Measurements from ENCODE around the gene TXNDC5.

The TXNDC5 gene

DNA sequence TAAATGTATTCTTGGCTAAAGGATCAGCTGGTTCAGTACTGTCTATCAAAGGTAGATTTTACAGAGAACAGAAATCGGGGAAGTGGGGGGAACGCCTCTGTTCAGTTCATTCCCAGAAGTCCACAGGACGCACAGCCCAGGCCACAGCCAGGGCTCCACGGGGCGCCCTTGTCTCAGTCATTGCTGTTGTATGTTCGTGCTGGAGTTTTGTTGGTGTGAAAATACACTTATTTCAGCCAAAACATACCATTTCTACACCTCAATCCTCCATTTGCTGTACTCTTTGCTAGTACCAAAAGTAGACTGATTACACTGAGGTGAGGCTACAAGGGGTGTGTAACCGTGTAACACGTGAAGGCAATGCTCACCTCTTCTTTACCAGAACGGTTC is 29.9 kb downstream of the TXNDC5 start:
- Mint-ChIP-seq H3K9me3 (peaks cover 3% of the 10 kb centered on the region), H3K4me1 (no peaks in the 10 kb centered on the region), H3K27ac (no peak overlapping the region), H3K27me3 (no peaks in the 10 kb centered on the region), H3K36me3 (peaks cover 45% of the 10 kb centered on the region), H3K4me3 (no peak overlapping the region)
- DNase-seq (ENCODE audit: low spot score in 2 of 2) (no peak), ATAC-seq (ENCODE audit: low read depth) (no peak)

GRCh38 chr6:7879980-7880717 is 30.4 kb downstream of the TXNDC5 start:
- Mint-ChIP-seq H3K4me3 (no peak overlapping the region), H3K36me3 (peaks cover 41% of the 10 kb centered on the region), H3K9me3 (peaks cover 3% of the 10 kb centered on the region), H3K4me1 (no peaks in the 10 kb centered on the region), H3K27ac (no peak overlapping the region), H3K27me3 (no peaks in the 10 kb centered on the region)
- DNase-seq (ENCODE audit: low spot score in 2 of 2) = no peak
- ATAC-seq (ENCODE audit: low read depth) = no peak

- Mint-ChIP-seq H3K4me3 (no peak overlapping the region), H3K9me3 (peaks cover 3% of the 10 kb centered on the region), H3K4me1 (no peaks in the 10 kb centered on the region), H3K36me3 (peaks cover 35% of the 10 kb centered on the region), H3K27me3 (no peaks in the 10 kb centered on the region), H3K27ac (no peak overlapping the region)
- no peak for DNase-seq (ENCODE audit: low spot score in 2 of 2)
- no peak for ATAC-seq (ENCODE audit: low read depth)
Observed at GRCh38 chr6:7879579-7879978, 31.0 kb downstream of the TXNDC5 start.

GRCh38 chr6:7879043-7879442 is 31.5 kb downstream of the TXNDC5 start:
- Mint-ChIP-seq H3K4me3 (no peak overlapping the region), H3K27me3 (no peaks in the 10 kb centered on the region), H3K4me1 (no peaks in the 10 kb centered on the region), H3K9me3 (peaks cover 3% of the 10 kb centered on the region), H3K27ac (no peak overlapping the region), H3K36me3 (peaks cover 30% of the 10 kb centered on the region)
- no peak for DNase-seq (ENCODE audit: low spot score in 2 of 2)
- no peak for ATAC-seq (ENCODE audit: low read depth)

DNA sequence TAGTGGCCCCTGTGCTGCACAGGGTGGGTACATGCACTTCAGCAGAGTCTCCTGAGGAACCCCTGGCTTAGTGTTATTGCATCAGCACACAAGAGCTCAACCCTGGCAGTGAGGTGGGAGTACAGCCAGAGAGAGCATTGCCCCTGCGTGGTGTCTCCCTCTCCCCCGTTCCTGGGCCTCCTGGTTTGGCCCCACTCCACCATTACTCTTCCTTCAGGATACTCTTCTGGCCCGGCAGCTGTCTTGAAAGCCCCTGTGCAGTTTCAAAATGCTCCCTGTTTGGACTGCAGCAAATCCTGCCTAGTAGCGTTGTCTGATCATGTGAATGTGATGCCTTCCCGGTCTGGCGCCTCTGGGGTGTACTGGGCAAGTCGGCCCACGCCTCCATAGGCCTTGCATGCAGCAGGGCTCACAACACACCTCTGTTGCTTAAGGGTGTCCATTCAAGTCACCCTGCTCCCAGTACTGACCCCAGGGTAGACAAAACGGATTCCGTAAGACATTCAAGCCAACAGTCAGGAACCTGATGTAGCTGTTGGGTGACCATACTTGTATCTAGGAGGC is 32.1 kb downstream of the TXNDC5 start:
- H3K36me3 Mint-ChIP-seq = peaks cover 25% of the 10 kb centered on the region
- H3K9me3 Mint-ChIP-seq = peaks cover 3% of the 10 kb centered on the region
- no peak overlapping the region for H3K27ac Mint-ChIP-seq
- no peaks in the 10 kb centered on the region for H3K27me3 Mint-ChIP-seq
- ATAC-seq (ENCODE audit: low read depth) = no peak
- H3K4me1 Mint-ChIP-seq = no peaks in the 10 kb centered on the region
- no peak for DNase-seq (ENCODE audit: low spot score in 2 of 2)
- H3K4me3 Mint-ChIP-seq = no peak overlapping the region

DNA sequence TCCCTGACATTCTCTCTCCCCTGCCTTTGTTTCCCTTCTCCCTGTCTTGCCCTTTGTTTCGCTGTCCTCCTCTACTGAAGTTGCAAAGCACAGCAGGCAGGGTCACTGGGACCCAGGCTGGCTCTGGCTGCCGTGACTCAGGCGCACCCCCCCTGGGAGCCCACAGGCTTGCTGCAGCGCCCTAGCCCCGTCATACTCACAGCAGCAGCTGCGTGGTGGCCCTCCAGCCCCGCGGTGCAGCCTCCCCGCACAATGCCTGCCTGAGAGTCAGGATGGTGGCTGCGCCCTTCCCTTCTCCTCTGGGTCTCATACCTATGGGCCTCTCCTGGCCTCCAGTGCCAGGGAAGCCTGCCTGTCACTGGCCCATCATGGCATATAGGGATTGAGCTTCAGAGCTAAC is 41.7 kb downstream of the TXNDC5 start:
- Mint-ChIP-seq H3K36me3 (no peaks in the 10 kb centered on the region), H3K27ac (no peak overlapping the region), H3K4me3 (no peak overlapping the region)

GRCh38 chr6:7866526-7866925 is 44.1 kb downstream of the TXNDC5 start:
- peaks cover 2% of the 10 kb centered on the region for H3K27me3 Mint-ChIP-seq
- H3K9me3 Mint-ChIP-seq = no peaks in the 10 kb centered on the region
- H3K27ac Mint-ChIP-seq = no peak overlapping the region
- ATAC-seq (ENCODE audit: low read depth) (no peak), DNase-seq (ENCODE audit: low spot score in 2 of 2) (no peak)
- H3K4me1 Mint-ChIP-seq = no peaks in the 10 kb centered on the region
- H3K36me3 Mint-ChIP-seq = peaks cover 2% of the 10 kb centered on the region
- no peak overlapping the region for H3K4me3 Mint-ChIP-seq

More for the DNA sequence above, 41.7 kb downstream of the TXNDC5 start:
- ATAC-seq (ENCODE audit: low read depth) (no peak), DNase-seq (ENCODE audit: low spot score in 2 of 2) (no peak)
- H3K27me3 Mint-ChIP-seq = no peaks in the 10 kb centered on the region
- no peaks in the 10 kb centered on the region for H3K4me1 Mint-ChIP-seq
- H3K9me3 Mint-ChIP-seq = no peaks in the 10 kb centered on the region

DNA sequence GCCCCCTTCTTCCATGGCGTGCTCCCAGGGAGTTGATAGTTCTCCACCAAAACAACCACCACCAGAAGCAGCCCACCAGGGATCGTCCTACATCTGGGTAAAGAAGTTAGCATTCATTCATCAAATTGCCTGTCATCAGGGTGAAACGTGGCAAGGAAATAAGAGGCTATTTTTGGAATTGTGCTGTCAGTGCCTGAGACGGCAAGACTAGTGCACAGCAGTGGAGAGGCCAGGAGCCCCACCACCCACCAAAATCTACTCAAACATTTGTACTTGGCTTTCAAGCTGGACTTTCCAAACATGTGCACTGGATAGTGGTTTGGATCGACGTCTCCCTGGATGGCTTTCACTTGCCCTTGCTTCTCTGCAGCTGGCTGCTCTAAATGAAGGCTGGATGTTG is 44.8 kb downstream of the TXNDC5 start:
- H3K4me3 Mint-ChIP-seq = no peak overlapping the region
- H3K9me3 Mint-ChIP-seq = no peaks in the 10 kb centered on the region
- H3K27ac Mint-ChIP-seq = no peak overlapping the region
- ATAC-seq (ENCODE audit: low read depth) (no peak), DNase-seq (ENCODE audit: low spot score in 2 of 2) (no peak)
- H3K27me3 Mint-ChIP-seq = peaks cover 2% of the 10 kb centered on the region
- H3K4me1 Mint-ChIP-seq = no peaks in the 10 kb centered on the region
- H3K36me3 Mint-ChIP-seq = peaks cover 2% of the 10 kb centered on the region

GRCh38 chr6:7859591-7859990 is 51.0 kb downstream of the TXNDC5 start:
- ATAC-seq (ENCODE audit: low read depth) (no peak), DNase-seq (ENCODE audit: low spot score in 2 of 2) (no peak)
- Mint-ChIP-seq H3K36me3 (peaks cover 4% of the 10 kb centered on the region), H3K9me3 (no peaks in the 10 kb centered on the region), H3K27ac (no peak overlapping the region), H3K4me1 (no peaks in the 10 kb centered on the region), H3K27me3 (peaks cover 6% of the 10 kb centered on the region), H3K4me3 (no peak overlapping the region)

DNA sequence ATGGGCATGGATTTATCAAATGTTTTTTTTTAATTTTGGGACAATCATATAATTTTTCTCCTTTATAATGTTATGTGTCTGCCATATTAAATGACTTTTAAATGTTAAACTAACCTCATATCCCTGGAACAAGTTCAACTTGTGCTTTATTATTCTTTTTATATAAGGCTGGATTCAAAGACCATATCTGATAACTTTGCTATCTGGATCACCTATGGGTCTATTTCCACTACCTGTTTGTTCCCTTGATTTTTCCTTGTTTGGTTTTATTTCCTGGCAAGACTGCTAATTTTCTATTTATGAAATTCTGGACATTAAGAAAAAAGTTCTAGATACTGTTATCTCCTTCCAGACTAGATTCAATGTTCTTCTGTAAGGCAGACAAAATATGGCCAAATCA is 58.8 kb downstream of the TXNDC5 start:
- DNase-seq (ENCODE audit: low spot score in 2 of 2) (no peak), ATAC-seq (ENCODE audit: low read depth) (no peak)
- peaks cover 2% of the 10 kb centered on the region for H3K36me3 Mint-ChIP-seq
- peaks cover 5% of the 10 kb centered on the region for H3K9me3 Mint-ChIP-seq
- H3K4me3 Mint-ChIP-seq = no peak overlapping the region
- H3K27me3 Mint-ChIP-seq = no peaks in the 10 kb centered on the region
- no peaks in the 10 kb centered on the region for H3K4me1 Mint-ChIP-seq
- no peak overlapping the region for H3K27ac Mint-ChIP-seq

DNA sequence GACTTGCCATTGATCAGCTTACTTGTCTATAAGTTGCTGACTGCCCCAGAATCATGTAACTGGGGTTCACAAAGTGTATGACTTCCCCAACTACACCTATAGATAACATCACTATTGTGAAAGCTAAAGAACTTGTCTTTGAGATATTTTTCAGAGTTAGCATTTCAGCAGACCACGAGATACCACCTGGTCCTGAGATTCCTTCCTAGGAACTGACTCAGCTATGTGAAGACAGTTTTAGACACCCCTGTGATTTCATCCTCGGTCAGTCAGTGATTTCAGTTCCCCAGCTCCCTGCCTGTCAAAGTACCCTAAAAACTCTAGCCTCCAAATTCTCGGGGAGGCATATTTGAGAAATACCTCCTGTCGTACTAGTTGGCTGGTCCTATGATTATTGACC is 62.4 kb downstream of the TXNDC5 start:
- H3K27ac Mint-ChIP-seq = no peak overlapping the region
- ATAC-seq (ENCODE audit: low read depth) = no peak
- peaks cover 5% of the 10 kb centered on the region for H3K9me3 Mint-ChIP-seq
- DNase-seq (ENCODE audit: low spot score in 2 of 2) = no peak
- peaks cover 2% of the 10 kb centered on the region for H3K27me3 Mint-ChIP-seq
- no peak overlapping the region for H3K4me3 Mint-ChIP-seq
- H3K36me3 Mint-ChIP-seq = peaks cover 2% of the 10 kb centered on the region
- H3K4me1 Mint-ChIP-seq = no peaks in the 10 kb centered on the region

DNA sequence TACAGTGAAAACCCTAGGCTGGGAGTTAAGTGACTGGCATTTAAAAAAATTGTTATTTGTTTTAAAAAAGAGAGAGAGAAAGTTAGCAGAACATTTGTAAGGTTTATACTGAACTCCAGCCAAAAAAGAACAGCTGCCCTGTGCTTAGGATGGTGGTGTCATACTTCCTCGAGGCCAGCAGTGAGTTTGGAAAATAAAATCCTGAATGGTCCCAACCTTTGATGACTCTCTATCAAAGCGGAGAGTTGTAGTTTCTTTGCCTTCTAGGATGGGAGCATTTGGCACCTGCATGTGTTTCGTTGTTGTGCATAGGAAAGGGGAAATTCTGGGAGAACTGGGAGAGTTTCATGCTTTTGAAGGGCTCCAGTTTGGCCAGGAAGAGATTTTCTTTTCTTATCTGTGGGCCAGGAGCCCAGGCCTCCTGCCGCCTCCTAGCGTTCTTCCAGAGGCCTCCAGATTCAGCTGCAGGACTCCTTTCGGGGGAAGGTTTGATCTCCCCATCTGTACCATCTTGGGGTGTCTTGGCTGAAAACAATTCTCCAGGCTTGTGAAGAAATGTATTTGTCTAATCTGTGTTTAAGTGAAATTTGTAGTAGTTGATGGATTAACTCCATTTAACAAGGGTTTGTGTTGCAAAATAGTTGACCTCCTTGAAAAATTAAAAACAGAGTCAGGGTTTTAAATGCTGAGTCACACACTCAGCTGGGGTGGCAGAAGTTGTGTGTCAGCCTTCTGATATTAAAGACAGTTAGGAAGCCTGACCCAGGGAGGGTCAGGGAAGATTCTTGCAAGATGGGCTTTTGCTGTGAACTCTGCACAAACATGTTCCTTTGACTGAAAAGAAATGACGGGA is 63.4 kb downstream of the TXNDC5 start:
- peaks cover 2% of the 10 kb centered on the region for H3K36me3 Mint-ChIP-seq
- peaks cover 5% of the 10 kb centered on the region for H3K9me3 Mint-ChIP-seq
- no peak for ATAC-seq (ENCODE audit: low read depth)
- H3K4me3 Mint-ChIP-seq = no peak overlapping the region
- peaks cover 2% of the 10 kb centered on the region for H3K27me3 Mint-ChIP-seq
- DNase-seq (ENCODE audit: low spot score in 2 of 2) = no peak
- no peaks in the 10 kb centered on the region for H3K4me1 Mint-ChIP-seq
- no peak overlapping the region for H3K27ac Mint-ChIP-seq

GRCh38 chr6:7841781-7842468 is 68.7 kb downstream of the TXNDC5 start:
- DNase-seq (ENCODE audit: low spot score in 2 of 2) (no peak), ATAC-seq (ENCODE audit: low read depth) (no peak)
- H3K4me1 Mint-ChIP-seq = no peaks in the 10 kb centered on the region
- no peak overlapping the region for H3K27ac Mint-ChIP-seq
- H3K27me3 Mint-ChIP-seq = peaks cover 10% of the 10 kb centered on the region
- no peaks in the 10 kb centered on the region for H3K9me3 Mint-ChIP-seq
- H3K4me3 Mint-ChIP-seq = no peak overlapping the region
- H3K36me3 Mint-ChIP-seq = no peaks in the 10 kb centered on the region

Data from memory B cell (primary cell).